Coronary artery (tissue), 2 donors: ENCODE measurements around the gene PGD.

Source experiments
- DNase-seq: peaks from one replicate; pipeline ENCODE4 v3.0.0-alpha.2; 2017; ENCODE audit warnings: low spot score
- H3K27ac ChIP-seq, 2 donors: fragments of 200-600 bp; sonication (generic); one replicate each; pipeline ENCODE4 v1.5.1; 2016 to 2019
- H3K4me3 ChIP-seq: fragments of 200-600 bp; sonication (generic); 2 replicates; pipeline ENCODE4 v1.5.1; 2016; ENCODE audit warnings: mild to moderate bottlenecking, moderate library complexity
- TF ChIP-seq, protein P1 (sequence below): fragments of 200-600 bp; sonication (generic); IDR thresholded peaks from one replicate; pipeline ENCODE4 v1.5.1; 2019; ENCODE audit warnings: antibody characterized with exemption

Gene PGD

DNA sequence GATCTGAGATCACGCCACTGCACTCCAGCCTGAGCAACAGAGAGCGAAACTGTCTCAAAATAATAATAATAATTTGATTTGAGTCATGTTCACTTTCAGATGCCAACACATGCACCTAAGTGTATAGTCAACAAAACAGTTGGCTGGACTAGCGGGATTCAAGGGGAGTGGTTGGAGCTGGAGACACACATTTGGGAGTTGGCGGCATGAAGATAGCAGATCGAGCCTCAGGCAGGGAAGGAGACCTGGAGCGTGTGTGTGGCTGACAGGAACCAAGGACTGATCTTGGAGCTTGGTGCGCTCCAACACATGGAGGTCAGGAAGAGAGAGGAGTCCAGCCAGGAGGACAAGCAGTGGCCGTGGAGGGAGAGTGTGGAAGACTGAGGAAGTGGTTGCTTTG, 14.6 kb upstream of the PGD start:
- DNase-seq, result no peak
- no peak overlapping the region for H3K4me3 ChIP-seq
- H3K27ac ChIP-seq, result no peak overlapping the region
- TF ChIP-seq, protein P1, sequence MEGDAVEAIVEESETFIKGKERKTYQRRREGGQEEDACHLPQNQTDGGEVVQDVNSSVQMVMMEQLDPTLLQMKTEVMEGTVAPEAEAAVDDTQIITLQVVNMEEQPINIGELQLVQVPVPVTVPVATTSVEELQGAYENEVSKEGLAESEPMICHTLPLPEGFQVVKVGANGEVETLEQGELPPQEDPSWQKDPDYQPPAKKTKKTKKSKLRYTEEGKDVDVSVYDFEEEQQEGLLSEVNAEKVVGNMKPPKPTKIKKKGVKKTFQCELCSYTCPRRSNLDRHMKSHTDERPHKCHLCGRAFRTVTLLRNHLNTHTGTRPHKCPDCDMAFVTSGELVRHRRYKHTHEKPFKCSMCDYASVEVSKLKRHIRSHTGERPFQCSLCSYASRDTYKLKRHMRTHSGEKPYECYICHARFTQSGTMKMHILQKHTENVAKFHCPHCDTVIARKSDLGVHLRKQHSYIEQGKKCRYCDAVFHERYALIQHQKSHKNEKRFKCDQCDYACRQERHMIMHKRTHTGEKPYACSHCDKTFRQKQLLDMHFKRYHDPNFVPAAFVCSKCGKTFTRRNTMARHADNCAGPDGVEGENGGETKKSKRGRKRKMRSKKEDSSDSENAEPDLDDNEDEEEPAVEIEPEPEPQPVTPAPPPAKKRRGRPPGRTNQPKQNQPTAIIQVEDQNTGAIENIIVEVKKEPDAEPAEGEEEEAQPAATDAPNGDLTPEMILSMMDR, result no peak

GRCh38 chr1:10386761-10387676, 11.8 kb upstream of the PGD start:
- H3K27ac ChIP-seq, result peak overlapping the region in 1 of 2 donors; percentile 75
- DNase-seq, result no peak
- TF ChIP-seq, protein P1, result no peak
- H3K4me3 ChIP-seq, result peak overlapping the region; percentile 52

DNA sequence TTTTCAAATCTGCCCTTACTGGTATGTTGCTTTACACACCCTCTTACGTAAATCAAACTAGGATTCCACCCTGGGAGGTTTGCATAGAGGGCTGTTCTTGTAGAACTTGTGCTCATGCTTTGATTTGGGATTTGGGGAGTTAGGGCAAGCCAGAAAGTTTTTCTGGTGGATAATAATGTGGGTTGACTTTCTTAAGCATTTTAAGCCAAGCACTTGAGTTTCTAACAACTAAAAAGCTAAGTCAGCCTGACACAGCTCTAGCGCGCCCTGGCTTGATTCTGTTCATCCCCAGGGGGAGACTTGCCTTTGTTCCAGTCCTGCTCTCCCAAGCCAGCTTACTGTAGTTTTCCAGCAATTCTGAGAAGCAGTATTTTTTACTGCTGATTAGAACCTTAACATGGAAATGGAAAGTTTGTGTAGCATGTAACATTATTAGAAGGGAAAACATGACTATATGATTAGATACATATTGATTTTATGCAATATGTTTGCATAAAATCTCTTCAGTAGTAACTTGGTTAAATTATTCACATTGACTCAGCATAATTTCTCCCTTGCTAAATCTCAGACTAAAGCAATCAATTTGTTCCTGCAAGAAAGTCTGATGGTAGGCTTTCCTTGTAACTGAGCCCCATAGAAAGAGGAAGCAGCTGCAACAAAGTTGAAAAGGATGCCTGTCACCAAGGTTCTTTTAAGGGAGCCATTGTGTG, 11.0 kb upstream of the PGD start:
- no peak for DNase-seq
- Histone ChIP-seq H3K27ac (peak overlapping the region; percentile 62 to 75), H3K4me3 (peak overlapping the region; percentile 52)
- TF ChIP-seq, protein P1, result no peak

- no peak for DNase-seq
- peak overlapping the region; percentile 62 to 75 for H3K27ac ChIP-seq
- TF ChIP-seq, protein P1, result no peak
- H3K4me3 ChIP-seq, result no peak overlapping the region
These were observed 10.5 kb upstream of the PGD start for GRCh38 chr1:10388387-10388715.

GRCh38 chr1:10389271-10389973, 9.4 kb upstream of the PGD start:
- H3K27ac ChIP-seq, result peak overlapping the region in 1 of 2 donors; percentile 75
- TF ChIP-seq, protein P1, result no peak
- DNase-seq, result no peak
- no peak overlapping the region for H3K4me3 ChIP-seq

GRCh38 chr1:10396870-10397269, 2.0 kb upstream of the PGD start:
- H3K27ac ChIP-seq, result no peak overlapping the region
- TF ChIP-seq, protein P1, result no peak
- DNase-seq, result no peak
- no peak overlapping the region for H3K4me3 ChIP-seq
